Esophagus mucosa (tissue), 1 donor: ENCODE measurements around the gene SLC32A1. TPM values are rescaled to one million over a fixed set of nuclear protein-coding genes. Genes with fewer than 3 reads are reported as not detected.

Experiments
- ATAC-seq: fragments of 200-7000 bp; cut with Tn5 transposase; one replicate; pipeline ENCODE4 v1.9.1; 2020
- total RNA-seq: library from RNA; stranded (reverse); gene quantifications from one replicate; pipeline ENCODE4 v1.2.4, GENCODE V29; 2023
- donor health status: DM: yes; HTN: yes; CAD: no.

The SLC32A1 gene
- total RNA-seq, 1 donor from 2014 or later: not detected

DNA sequence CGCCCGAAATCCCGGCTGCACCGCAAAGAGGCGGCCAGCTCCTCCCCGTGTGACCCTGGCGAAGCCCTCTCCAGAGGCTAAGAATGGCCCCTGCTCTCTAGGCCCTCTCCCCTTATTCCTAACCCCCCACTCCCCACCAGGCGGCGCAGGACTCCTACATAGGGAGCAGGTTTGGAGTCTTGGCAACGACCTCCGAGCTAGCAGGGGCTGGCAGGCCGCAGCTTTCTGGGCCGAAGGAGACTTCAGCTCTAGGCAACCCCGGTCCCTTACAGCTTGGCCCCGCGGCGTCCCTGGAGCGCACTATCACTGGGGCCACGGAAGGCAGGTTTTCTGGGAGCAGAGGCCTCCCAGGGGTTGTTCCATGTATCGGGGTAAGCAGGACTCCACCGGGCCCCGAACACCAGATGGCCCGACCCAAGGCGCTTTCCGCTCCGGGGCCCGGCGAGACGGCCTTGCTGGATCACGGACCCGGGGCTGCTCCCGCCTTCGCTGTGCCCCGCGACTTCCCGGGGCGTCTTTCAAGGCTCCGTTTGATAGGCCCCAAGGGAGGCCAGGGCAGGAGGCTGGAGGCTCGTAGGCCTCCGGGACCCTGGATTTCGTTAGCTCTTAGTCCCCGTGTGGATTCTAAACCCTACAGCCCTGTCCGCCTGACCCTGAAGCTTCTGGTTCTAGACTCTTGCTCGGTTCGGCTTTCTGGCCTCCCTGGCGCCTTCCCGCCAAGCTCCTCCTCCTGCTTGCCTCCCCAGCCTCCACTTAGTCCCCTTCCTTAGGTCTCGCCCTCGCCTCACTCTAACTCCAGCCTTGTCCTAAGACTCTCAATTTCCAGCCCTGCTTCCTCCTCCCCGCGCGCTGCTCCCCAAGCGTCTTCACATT, 1.9 kb downstream of the SLC32A1 start:
- ATAC-seq: no peak

DNA sequence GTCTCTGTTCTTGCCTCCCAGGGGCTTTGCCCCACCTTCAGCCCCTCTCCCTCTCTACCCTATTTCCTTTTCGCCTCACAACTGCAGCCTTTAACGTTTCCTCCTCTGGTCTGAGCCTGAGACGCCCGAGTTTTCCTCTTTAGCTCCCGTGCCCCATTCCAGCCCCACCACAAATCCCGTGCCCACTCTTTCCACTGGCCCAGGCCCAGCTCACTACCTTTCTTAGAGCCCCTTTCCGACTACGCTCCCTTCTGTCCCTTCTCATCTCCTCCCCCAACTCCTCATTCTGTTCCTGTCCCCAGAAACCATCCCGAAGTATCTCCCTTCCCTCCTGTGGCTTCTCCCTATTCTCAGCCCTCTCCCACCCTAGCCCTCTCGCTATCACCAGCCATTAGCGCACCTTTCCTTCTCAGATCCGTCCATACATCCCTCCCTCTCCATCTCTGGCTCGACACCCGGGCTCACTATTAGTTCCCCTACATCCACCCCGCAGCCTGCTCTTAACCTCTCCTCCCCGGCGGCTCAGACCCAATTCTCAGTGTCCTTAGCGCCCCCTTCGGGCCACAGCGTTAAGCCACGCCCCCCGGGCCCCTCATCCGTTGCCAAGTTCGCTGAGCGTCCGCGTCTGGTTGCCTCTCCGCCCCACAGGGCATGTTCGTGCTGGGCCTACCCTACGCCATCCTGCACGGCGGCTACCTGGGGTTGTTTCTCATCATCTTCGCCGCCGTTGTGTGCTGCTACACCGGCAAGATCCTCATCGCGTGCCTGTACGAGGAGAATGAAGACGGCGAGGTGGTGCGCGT, 2.7 kb downstream of the SLC32A1 start:
- no peak for ATAC-seq

DNA sequence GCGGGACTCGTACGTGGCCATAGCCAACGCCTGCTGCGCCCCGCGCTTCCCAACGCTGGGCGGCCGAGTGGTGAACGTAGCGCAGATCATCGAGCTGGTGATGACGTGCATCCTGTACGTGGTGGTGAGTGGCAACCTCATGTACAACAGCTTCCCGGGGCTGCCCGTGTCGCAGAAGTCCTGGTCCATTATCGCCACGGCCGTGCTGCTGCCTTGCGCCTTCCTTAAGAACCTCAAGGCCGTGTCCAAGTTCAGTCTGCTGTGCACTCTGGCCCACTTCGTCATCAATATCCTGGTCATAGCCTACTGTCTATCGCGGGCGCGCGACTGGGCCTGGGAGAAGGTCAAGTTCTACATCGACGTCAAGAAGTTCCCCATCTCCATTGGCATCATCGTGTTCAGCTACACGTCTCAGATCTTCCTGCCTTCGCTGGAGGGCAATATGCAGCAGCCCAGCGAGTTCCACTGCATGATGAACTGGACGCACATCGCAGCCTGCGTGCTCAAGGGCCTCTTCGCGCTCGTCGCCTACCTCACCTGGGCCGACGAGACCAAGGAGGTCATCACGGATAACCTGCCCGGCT, 3.4 kb downstream of the SLC32A1 start:
- ATAC-seq: no peak

DNA sequence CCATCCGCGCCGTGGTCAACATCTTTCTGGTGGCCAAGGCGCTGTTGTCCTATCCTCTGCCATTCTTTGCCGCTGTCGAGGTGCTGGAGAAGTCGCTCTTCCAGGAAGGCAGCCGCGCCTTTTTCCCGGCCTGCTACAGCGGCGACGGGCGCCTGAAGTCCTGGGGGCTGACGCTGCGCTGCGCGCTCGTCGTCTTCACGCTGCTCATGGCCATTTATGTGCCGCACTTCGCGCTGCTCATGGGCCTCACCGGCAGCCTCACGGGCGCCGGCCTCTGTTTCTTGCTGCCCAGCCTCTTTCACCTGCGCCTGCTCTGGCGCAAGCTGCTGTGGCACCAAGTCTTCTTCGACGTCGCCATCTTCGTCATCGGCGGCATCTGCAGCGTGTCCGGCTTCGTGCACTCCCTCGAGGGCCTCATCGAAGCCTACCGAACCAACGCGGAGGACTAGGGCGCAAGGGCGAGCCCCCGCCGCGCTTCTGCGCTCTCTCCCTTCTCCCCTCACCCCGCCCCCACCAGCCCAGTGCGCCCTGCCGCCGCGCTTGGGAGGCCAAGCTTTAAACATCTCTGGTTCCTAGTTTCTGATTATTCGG, 4.0 kb downstream of the SLC32A1 start:
- ATAC-seq: no peak

DNA sequence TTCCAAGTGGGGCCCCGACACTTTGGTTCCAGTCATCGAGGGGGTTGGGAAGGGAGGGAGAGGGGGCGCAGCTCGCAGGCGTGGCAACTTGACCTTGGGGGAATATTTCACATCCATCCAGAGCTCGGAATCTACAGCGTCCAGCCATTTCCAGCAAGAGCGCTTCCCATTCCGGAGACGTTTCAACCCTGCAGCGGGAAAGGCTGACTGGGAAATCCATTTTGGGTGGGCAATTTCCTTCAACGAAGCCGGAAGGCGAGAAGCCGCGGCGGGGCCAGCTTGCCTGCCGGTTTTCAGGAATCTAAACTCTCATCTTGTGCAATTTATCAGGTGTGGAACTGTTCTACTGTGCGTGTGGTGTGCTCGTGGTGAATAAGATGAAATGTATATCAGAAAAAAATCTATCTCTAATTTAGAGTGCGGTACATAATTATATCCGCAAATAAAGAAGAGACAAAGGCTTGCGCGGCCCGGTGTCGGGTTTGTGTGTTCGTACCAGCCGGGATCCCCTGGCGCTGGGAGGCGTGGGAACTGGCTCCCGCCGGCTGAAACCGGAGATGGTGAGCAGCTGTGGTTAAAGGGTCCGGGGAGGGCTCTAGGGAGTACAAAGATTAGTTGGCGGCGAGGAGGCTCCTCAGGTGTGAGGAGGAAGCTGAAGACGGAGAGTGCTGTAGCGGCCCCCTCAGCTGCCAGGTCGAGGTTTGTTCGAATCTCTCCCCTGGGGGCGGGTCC, 4.8 kb downstream of the SLC32A1 start:
- no peak for ATAC-seq

DNA sequence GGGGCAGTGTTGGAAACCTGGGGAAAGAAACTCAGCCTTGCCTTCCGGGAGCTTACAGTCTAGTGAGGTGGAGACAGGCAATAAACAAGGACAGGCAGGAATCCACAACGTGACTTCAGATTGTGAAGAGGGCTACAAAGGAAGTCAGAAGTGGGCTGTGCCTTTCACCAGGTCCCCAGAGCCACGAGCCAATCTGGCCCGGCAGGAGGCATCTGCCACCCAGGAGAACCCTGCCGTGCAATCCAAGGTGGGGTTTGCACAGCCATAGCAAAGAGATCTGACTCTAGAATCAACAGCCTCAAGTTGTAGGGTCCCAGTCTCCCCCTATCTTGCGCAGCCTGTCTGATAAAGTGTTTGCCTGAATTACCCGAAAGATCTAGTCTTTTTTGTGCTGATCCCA, 5.5 kb downstream of the SLC32A1 start:
- ATAC-seq: no peak

DNA sequence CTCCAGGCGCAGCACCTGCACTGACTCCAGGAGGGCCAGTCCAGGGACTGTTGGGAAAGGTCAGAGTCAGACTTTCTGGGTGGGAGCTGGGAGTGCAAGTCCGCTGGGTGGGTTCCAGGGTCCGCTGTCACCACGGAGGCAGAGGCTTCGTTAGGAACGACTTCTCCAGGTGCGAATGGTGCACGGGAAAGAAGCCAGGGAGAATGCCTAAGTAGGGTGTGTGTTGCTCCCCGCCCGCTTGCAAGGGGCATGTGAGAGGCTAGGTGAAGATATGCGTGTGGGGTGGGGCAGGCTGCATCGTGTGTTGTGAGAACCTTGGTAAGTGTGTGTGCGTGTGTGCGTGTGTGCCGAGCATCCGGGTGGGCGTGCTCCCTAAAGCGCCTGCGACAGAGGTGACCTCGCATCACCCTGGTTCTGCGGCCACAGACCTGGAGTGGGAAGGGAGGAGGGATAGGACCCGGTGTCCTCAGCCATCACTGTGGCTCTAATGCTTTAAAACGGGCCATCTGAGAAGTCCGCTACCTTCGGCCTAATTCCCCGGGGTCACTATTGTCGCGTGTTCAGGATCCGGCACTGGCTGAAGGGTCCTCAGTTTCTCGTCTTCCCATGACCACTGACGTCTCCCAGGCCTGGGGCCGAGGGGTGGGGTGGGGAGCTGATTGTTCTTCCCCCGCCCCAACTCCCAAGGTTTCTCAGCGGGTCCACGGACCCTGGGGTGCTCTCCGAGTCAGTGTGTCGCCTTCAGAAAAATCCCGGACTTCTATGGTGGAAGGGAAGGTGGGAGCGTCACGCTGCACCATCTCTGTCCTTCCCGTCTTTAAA, 6.1 kb downstream of the SLC32A1 start:
- peak; percentile 39 for ATAC-seq

DNA sequence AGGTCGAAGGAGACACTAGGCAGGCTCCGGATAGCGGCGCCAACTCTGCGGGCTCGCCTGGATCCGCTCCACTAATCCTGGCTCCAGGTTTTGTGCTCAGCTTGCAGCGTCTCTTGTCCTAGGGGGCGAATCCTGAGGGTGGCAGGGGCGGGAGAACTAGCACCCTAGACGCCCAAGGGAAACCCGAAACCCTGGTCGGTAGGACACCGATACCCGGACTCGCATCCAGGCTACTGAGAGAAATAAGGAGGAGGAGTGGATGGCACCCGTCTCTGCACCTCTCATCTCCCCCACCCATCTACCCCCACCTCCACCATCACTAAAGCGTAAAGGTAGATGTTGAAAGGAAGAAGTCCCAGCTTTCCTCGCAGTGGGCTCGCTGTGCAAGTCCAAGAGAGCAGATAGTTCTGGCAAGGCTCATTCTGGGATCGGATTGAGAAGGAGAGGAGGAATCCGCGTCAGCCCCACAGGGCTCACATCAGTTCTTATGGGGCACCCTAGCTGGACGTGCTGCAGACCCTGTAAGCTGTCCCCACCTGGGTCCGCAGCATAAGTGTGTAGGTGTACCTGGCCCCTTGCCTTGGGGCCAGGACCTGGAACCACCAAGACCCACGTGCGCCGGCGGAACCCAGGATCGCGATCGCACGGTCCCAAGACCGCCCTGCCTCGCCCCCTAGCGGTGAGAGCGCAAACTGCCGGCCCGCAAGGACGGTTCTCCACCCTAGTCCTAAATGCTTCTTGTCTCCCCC, 6.9 kb downstream of the SLC32A1 start:
- ATAC-seq: peak; percentile 74

DNA sequence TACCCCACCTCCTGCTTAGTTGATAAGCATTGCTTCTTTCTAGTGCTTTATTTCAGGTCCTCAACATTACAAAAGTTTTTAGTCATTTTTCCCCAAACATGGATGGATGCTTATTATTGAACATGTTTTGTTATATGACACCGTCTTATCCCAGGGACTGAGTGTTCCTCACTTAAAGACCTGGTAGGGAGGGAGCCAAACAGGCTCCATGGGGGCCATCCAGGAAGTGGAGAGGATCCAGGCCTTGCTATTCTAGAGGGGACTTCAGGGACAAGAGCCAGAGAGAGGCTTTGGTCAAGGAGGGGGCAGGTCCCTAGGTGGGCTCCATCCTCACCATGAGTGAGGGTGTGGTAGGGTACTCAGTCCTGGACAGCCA, 7.4 kb downstream of the SLC32A1 start:
- no peak for ATAC-seq

DNA sequence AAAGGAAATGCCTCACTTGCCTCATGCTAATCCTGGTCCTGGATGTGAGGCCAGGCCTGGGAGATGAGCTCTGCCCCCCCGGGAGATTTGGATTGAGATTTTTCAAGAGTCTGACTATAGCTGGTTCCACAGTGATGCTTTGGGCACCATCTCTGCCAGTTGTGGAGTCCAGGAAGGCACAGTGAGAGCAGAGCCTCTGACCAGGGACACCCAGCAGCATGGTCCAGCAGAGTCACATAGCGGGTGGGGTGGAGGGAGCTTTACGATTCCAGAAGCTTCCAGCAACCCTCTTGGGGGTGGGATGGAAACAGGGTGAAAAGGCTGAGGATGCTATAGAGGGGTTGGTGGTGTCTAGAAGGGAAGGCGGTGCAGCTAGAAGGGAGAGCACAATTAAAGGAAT, 8.7 kb downstream of the SLC32A1 start:
- no peak for ATAC-seq

DNA sequence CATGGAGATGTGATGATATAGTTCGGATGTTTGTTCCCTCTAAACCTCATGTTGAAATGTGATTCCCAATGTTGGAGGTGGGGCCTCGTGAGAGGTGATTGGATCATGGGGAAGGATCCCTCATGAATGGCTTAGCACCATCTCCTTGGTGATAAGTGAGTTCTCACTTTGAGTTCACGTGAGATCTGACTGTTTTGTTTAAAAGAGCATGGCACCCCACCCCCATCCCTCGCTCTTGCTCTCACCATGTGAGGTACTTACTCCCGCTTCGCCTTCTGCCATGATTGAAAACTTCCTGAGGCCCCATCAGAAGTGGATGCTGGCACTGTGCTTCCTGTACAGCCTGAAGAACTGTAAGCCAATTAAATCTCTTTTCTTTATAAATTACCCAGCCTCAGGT, 10.9 kb downstream of the SLC32A1 start:
- ATAC-seq: no peak

DNA sequence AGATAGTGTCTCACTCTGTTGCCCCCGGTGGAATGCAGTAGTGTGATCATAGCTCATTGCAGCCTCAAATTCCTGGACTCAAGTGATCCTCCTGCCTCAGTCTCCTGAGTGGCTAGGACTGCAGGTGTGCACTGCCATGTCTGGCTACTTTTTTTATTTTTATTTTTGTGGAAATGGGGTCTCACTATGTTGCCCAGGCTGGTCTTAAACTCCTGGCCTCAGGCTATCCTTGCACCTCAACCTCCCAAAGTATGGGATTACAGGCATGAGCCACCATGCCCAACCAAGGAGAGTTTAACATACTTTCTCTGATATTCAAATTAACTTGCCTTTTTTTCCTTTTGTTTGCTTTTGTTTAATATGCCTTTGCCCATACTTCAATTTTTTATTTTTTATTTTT, 13.6 kb downstream of the SLC32A1 start:
- ATAC-seq: no peak

DNA sequence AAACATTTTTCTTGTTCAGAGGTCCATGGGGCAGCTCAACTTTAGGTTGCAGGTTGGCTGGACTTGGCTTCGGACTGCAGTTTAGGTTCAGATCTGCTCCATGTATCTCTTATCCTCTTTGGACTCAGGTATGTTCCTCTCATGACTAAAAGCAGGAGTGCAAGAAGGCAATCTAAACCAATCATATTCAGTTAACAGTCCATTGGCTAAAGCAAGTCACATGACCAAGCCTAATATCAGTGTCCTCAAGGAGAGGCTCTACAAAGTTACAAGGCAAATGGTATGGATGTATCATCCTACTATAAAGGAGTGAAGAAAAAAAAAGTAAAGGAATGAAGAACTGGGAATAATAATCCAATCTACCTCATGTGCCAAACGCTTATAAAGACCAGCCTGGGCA, 21.5 kb downstream of the SLC32A1 start:
- no peak for ATAC-seq

DNA sequence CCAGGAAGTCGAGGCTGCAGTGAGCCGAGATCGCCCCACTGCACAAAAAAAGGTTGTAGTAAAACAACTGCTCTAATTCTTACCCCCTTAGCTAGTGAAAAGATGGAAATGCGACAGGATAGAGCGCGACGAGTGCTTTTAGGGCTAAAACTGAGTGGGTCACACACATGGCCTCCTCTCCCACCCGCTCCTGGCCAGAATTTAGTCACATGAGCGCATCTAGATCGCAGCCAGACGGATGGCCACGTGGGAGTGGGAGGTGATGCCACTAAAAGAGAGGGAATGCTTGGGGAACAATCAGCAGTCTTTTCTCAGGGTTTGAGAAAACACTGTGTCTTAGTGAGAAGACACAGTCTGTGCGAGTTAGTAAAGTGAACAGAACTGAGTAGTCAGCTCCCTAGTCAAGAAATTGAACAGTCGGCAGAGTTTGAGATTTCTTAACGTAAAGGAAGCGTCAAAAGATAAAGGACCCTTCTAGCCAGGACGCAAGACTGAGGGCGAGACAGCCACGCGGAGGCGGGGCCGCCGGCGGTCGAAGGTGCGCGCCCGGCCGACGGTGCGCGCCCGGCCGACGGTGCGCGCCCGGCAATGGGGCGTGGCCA, 23.3 kb downstream of the SLC32A1 start:
- no peak for ATAC-seq

DNA sequence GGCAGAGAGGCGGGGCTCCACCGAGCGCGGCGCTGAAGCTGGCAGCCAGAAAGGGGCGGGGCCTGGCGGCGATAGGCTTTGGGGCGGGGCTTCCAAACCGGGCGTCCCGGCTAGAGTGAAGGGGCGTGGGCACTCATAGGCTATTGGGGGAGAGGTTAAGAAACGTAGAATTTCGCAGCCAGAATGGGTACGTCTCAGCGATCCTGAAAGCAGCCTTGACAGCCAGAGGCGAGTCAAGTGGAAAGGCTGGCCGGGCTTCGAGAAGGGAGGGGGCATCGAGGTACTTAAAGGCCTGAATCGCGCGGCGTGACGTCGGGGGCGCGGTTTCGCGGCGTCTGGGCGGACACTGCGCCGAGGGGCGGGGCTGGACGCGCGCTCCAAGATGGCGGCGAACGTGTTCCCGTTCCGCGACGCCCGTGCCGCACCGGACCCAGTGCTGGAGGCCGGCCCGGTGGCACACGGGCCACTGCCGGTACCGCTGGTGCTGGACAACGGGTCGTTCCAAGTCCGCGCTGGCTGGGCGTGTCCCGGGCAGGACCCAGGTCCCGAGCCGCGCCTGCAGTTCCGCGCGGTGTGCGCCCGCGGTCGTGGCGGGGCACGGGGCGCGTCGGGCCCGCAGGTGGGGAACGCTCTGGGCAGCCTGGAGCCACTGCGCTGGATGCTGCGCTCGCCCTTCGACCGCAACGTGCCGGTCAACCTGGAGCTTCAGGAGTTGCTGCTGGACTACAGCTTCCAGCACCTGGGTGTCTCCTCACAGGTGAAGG, 24.0 kb downstream of the SLC32A1 start, which contains the start of gene ACTR5:
ACTR5 (plus strand) TSS at position 364 of the 764 bp plus-strand sequence; CDS start at position 383, 19 bp downstream.
- peak; percentile 97 for ATAC-seq

DNA sequence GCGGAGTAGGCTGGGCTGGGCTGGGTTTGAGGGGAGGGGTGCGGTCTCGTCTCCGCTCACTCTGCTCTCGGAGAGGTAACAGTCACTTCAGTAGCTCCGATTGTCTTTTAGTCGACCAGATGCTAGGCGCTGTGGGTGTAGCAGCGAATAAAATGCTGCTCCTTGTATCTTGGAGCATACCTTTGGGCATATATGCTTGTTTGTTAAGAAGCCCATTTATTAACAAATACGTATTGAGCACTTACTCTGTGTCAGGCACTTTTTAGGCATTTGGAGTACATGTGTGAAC, 24.5 kb downstream of the SLC32A1 start:
- ATAC-seq: peak; percentile 82

DNA sequence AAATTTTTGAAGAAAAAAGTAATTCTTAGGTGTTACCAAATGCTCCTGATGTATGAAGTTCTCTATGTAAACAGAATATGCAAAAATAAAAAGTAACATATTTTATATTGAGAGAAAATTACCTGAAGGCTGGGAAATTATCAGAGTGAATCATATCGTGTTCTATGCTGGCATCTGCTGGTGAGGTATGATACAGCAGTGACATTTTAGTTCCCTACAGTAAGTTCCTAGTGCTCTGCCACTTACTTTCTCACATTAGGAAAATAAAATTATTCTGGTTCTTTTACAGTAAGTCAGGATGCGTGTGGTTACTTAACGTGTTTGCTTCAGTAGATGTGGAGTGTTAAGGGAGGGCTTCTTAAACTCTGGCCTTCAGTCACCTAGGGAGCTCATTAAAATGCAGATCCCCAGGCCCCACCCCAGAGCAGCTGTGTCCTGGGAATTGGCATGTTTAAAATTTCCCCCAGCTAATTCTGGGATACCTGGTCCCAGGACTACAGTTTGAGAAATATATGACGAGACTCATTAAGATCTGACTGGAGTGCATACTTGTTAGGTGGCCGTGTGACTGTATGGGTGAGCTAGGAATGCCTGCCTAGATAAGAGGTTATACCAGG, 27.2 kb downstream of the SLC32A1 start:
- no peak for ATAC-seq

DNA sequence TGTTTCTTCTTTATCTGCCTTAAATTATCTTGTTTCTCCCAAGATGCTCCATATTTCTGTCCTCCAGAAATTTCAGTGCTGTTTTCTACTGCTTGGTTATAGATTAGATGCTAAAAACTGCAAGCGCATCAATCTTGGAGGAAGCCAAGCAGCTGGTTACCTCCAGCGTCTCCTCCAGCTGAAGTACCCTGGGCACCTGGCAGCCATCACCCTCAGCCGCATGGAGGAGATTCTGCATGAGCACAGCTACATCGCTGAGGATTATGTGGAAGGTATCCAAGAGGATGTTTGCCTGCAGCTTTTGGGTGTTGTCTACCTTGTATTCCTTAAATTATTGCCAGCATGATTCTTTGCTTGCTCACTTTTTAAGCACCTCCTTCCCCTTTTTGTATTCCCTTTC, 27.7 kb downstream of the SLC32A1 start:
- ATAC-seq: no peak

DNA sequence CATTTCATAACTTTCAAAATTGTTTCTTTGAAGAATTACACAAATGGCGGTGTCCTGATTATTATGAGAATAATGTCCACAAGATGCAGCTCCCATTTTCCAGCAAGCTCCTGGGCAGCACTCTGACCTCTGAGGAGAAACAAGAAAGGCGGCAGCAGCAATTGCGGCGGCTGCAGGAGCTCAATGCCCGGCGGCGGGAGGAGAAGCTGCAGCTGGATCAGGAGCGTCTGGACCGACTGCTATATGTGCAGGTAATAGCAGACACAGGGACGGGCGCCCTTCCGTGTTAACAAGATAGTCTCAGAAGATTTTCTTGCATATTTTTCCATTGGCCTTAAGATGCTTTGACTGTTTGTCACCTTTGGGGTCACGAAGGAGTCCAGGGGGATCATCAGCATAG, 30.6 kb downstream of the SLC32A1 start:
- ATAC-seq: no peak
